Keratinocyte (primary cell): ENCODE results near the gene CDC14A. TPM values are rescaled to one million over a fixed set of nuclear protein-coding genes. Genes with fewer than 3 reads are reported as not detected.

Source experiments
- DNase-seq: peaks from one replicate; pipeline ENCODE4 v3.0.0-alpha.2; 2011; ENCODE audit warnings: low read depth, missing footprints, low spot score
- FAIRE-seq: peaks from 2 replicates; lab custom pipeline; 2011; peaks lifted over from hg19 to GRCh38; lab: Jason Lieb, UNC
- H2AFZ ChIP-seq: 2 replicates; pipeline ENCODE4 v1.6.0; 2012; ENCODE audit warnings: low read length, control low read depth, inconsistent platforms; ENCODE audit not compliant: control insufficient read depth
- H3K27ac ChIP-seq: 2 replicates; pipeline ENCODE4 v1.5.1; 2011; ENCODE audit warnings: low read length; ENCODE audit not compliant: control insufficient read depth, insufficient read depth
- H3K27me3 ChIP-seq: 3 replicates; pipeline ENCODE4 v1.6.0; 2011; ENCODE audit warnings: low read length; ENCODE audit not compliant: control insufficient read depth, insufficient read depth; ENCODE audit errors: extremely low read depth
- H3K36me3 ChIP-seq, 2 experiments: 2 replicates in 1 of 2; 3 replicates in 1 of 2; pipeline ENCODE4 v1.5.1; 2011; ENCODE audit warnings: low read length in 2 of 2, mild to moderate bottlenecking in 1 of 2; ENCODE audit not compliant: control insufficient read depth in 2 of 2, insufficient read depth in 2 of 2; ENCODE audit errors: extremely low read depth in 1 of 2
- H3K4me1 ChIP-seq: 3 replicates; pipeline ENCODE4 v1.5.1; 2011; ENCODE audit warnings: low read length; ENCODE audit not compliant: control insufficient read depth, insufficient read depth; ENCODE audit errors: extremely low read depth
- H3K4me2 ChIP-seq: 3 replicates; pipeline ENCODE4 v1.6.0; 2011; ENCODE audit warnings: low read depth, low read length; ENCODE audit not compliant: control insufficient read depth, insufficient read depth; ENCODE audit errors: extremely low read depth
- H3K4me3 ChIP-seq, 3 experiments: fragments of 200-600 bp in 1 of 3; sonication (generic) in 1 of 3; 2 replicates in 2 of 3; 3 replicates in 1 of 3; pipeline ENCODE4 v1.5.1; 2011 to 2016; ENCODE audit warnings: low read length in 3 of 3, mild to moderate bottlenecking in 3 of 3, control low read depth in 2 of 3, inconsistent platforms in 1 of 3, low read depth in 1 of 3, mixed read lengths in 1 of 3, mixed run types in 1 of 3, moderate library complexity in 1 of 3; ENCODE audit not compliant: control insufficient read depth in 2 of 3, insufficient read depth in 2 of 3; ENCODE audit errors: extremely low read depth in 1 of 3
- H3K79me2 ChIP-seq: 2 replicates; pipeline ENCODE4 v1.6.0; 2012; ENCODE audit warnings: low read length; ENCODE audit not compliant: control insufficient read depth, insufficient read depth
- H3K9ac ChIP-seq: 3 replicates; pipeline ENCODE4 v1.6.0; 2011; ENCODE audit warnings: low read length; ENCODE audit not compliant: control insufficient read depth, insufficient read depth; ENCODE audit errors: extremely low read depth
- H3K9me1 ChIP-seq: 3 replicates; pipeline ENCODE4 v1.6.0; 2011; ENCODE audit warnings: low read length; ENCODE audit not compliant: control insufficient read depth, insufficient read depth; ENCODE audit errors: extremely low read depth
- H3K9me3 ChIP-seq: 2 replicates; pipeline ENCODE4 v1.5.1; 2012; ENCODE audit warnings: low read depth, low read length; ENCODE audit not compliant: control insufficient read depth
- H4K20me1 ChIP-seq: 3 replicates; pipeline ENCODE4 v1.6.0; 2011; ENCODE audit warnings: low read length; ENCODE audit not compliant: control insufficient read depth, insufficient read depth; ENCODE audit errors: extremely low read depth
- EZH2 ChIP-seq: IDR thresholded peaks from one replicate; pipeline ENCODE4 v1.6.1; 2012; ENCODE audit warnings: inconsistent platforms, mild to moderate bottlenecking, low read length, moderate library complexity
- dilution Hi-C: fragments of 300-500 bp; cut with MboI; formaldehyde crosslinking; loops from one replicate; pipeline ENCODE4 v1.7.0; 2020; ENCODE audit warnings: low sequenced_read_pairs; ENCODE audit not compliant: extremely low pct_ligation_motif_present
- polyA plus RNA-seq, 5 experiments: library from polyadenylated mRNA; depleted of rRNA in 3 of 5; stranded (reverse) in 3 of 5; stranded (forward) in 1 of 5; unstranded in 1 of 5; fragments of >200 nt; gene quantifications; 1 replicate in 1 of 5; 2 replicates in 3 of 5; 3 replicates in 1 of 5; pipeline versions ENCODE4 v1.2.1 to v1.2.3, GENCODE V29; 2011 to 2012; ENCODE audit warnings: missing spikeins in 2 of 5, low read depth in 1 of 5, low replicate concordance in 1 of 5
- TF ChIP-seq, protein P1 (sequence below), 3 experiments: IDR thresholded peaks in 1 of 3; conservative IDR thresholded peaks in 1 of 3; optimal IDR thresholded peaks in 1 of 3; 2 replicates in 2 of 3; 3 replicates in 1 of 3; pipeline versions ENCODE3 to v1.5.1; 2011; ENCODE audit warnings: low read length in 3 of 3, mild to moderate bottlenecking in 3 of 3, moderate library complexity in 2 of 3, control low read depth in 1 of 3, inconsistent platforms in 1 of 3; ENCODE audit not compliant: insufficient read depth in 2 of 3; ENCODE audit errors: extremely low read depth in 1 of 3

CDC14A gene
- polyA plus RNA-seq, 1 donor (not counting 4 experiments of a cell fraction or from before 2014, with no cell fraction given): 2.2 TPM

- H3K79me2 ChIP-seq: no peaks in the 10 kb centered on the region
- no peak overlapping the region for H3K9ac ChIP-seq
- no peaks in the 10 kb centered on the region for H3K27me3 ChIP-seq
- no peak overlapping the region for H3K27ac ChIP-seq
- dilution Hi-C loops: no loop called here
- DNase-seq (no peak), FAIRE-seq (no peak)
- H2AFZ ChIP-seq: no peak overlapping the region
- H3K9me3 ChIP-seq: no peaks in the 10 kb centered on the region
- H3K4me3 ChIP-seq: no peak overlapping the region
- H3K9me1 ChIP-seq: no peaks in the 10 kb centered on the region
- no peaks in the 10 kb centered on the region for H4K20me1 ChIP-seq
- no peak for TF ChIP-seq EZH2
- TF ChIP-seq, protein P1, sequence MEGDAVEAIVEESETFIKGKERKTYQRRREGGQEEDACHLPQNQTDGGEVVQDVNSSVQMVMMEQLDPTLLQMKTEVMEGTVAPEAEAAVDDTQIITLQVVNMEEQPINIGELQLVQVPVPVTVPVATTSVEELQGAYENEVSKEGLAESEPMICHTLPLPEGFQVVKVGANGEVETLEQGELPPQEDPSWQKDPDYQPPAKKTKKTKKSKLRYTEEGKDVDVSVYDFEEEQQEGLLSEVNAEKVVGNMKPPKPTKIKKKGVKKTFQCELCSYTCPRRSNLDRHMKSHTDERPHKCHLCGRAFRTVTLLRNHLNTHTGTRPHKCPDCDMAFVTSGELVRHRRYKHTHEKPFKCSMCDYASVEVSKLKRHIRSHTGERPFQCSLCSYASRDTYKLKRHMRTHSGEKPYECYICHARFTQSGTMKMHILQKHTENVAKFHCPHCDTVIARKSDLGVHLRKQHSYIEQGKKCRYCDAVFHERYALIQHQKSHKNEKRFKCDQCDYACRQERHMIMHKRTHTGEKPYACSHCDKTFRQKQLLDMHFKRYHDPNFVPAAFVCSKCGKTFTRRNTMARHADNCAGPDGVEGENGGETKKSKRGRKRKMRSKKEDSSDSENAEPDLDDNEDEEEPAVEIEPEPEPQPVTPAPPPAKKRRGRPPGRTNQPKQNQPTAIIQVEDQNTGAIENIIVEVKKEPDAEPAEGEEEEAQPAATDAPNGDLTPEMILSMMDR (optimal IDR thresholded peaks at IDR 0.05 in 1 of 3, IDR thresholded peaks at IDR 0.05 in 1 of 3, conservative IDR thresholded peaks at IDR 0.05 in 1 of 3; ENCODE audit: extremely low read depth in 1 of 3, insufficient read depth in 2 of 3, low read length in 3 of 3): no peak
- no peaks in the 10 kb centered on the region for H3K36me3 ChIP-seq
- no peak overlapping the region for H3K4me2 ChIP-seq
- no peaks in the 10 kb centered on the region for H3K4me1 ChIP-seq
These were observed 88.8 kb downstream of the CDC14A start for GRCh38 chr1:100441146-100441545.

- TF ChIP-seq EZH2: no peak
- TF ChIP-seq, protein P1 (optimal IDR thresholded peaks at IDR 0.05 in 1 of 3, IDR thresholded peaks at IDR 0.05 in 1 of 3, conservative IDR thresholded peaks at IDR 0.05 in 1 of 3; ENCODE audit: extremely low read depth in 1 of 3, insufficient read depth in 2 of 3, low read length in 3 of 3): no peak
- Histone ChIP-seq H3K79me2 (no peaks in the 10 kb centered on the region), H3K9me1 (no peaks in the 10 kb centered on the region), H3K36me3 (no peaks in the 10 kb centered on the region), H3K9ac (no peak overlapping the region), H3K27ac (no peak overlapping the region), H4K20me1 (no peaks in the 10 kb centered on the region), H3K9me3 (no peaks in the 10 kb centered on the region), H3K27me3 (no peaks in the 10 kb centered on the region), H2AFZ (no peak overlapping the region), H3K4me1 (no peaks in the 10 kb centered on the region), H3K4me3 (no peak overlapping the region), H3K4me2 (no peak overlapping the region)
- FAIRE-seq: no peak
- DNase-seq: no peak
- dilution Hi-C loops: no loop called here
These were observed 89.3 kb downstream of the CDC14A start for GRCh38 chr1:100441651-100442050.
